Posterior cingulate gyrus (tissue), 11 donors: Measurements from ENCODE around the gene GFRA4.
A peak's percentile ranks its signal among the peaks of the same experiment; 100 is the strongest.

Experiments
- DNase-seq, 10 donors: peaks; one replicate each; pipeline versions ENCODE4 v3.0.0 to v3.0.0-alpha.2; 2020 to 2021; ENCODE audit warnings: mixed read lengths in 3 of 10
- intact Hi-C: fragments of 100-400 bp; cut with DNase I; formaldehyde crosslinking; loops from one replicate; pipeline ENCODE4 v1.15.1; 2023

GFRA4 gene

GRCh38 chr20:3677733-3678132 lies 14.5 kb upstream of the GFRA4 start:
- intact Hi-C loops = loop anchor here (5.0 to 10.0 kb wide), 2 partner anchors 90 to 407 kb away; partner anchors contain the start of gene ADISSP
- no peak for DNase-seq

- DNase-seq = no peak
- intact Hi-C loops = loop anchor here (5.0 to 10.0 kb wide), 2 partner anchors 92 to 410 kb away; partner anchors contain the start of gene ADISSP
Observed at GRCh38 chr20:3674995-3675900, 12.0 kb upstream of the GFRA4 start.

GRCh38 chr20:3674447-3674846 lies 11.2 kb upstream of the GFRA4 start:
- intact Hi-C loops = loop anchor here (10.0 kb wide), 1 partner anchor 410 kb away; no protein-coding TSS in a partner anchor
- DNase-seq = no peak

- DNase-seq = no peak
- intact Hi-C loops = loop anchor here (10.0 kb wide), 1 partner anchor 411 kb away; no protein-coding TSS in a partner anchor
Observed at GRCh38 chr20:3673221-3674070, 10.2 kb upstream of the GFRA4 start.

- intact Hi-C loops = loop anchor here (10.0 kb wide), 1 partner anchor 412 kb away; no protein-coding TSS in a partner anchor
- no peak for DNase-seq
Observed at GRCh38 chr20:3672547-3673171, 9.5 kb upstream of the GFRA4 start.

- DNase-seq = no peak
- intact Hi-C loops = loop anchor here (10.0 kb wide), 1 partner anchor 413 kb away; no protein-coding TSS in a partner anchor
Observed at GRCh38 chr20:3671986-3672546, 8.9 kb upstream of the GFRA4 start.

- no peak for DNase-seq
- intact Hi-C loops = loop anchor here (10.0 kb wide), 1 partner anchor 414 kb away; no protein-coding TSS in a partner anchor
Observed at GRCh38 chr20:3670945-3671344, 7.7 kb upstream of the GFRA4 start.

- intact Hi-C loops = loop anchor here (10.0 kb wide), 1 partner anchor 414 kb away; no protein-coding TSS in a partner anchor
- DNase-seq = no peak
Observed at GRCh38 chr20:3670511-3670910, 7.3 kb upstream of the GFRA4 start.

GRCh38 chr20:3669710-3670367 lies 6.6 kb upstream of the GFRA4 start:
- intact Hi-C loops = loop anchor here (10.0 kb wide), 1 partner anchor 415 kb away; no protein-coding TSS in a partner anchor
- DNase-seq = no peak

GRCh38 chr20:3667434-3668037 lies 4.3 kb upstream of the GFRA4 start:
- intact Hi-C loops = no loop called here
- DNase-seq = peak in 1 of 10 donors; percentile 14

GRCh38 chr20:3663858-3664257 lies 659 bp upstream of the GFRA4 start:
- DNase-seq = no peak
- intact Hi-C loops = no loop called here

- peak in 4 of 10 donors; percentile 0 to 75 (median 36) for DNase-seq
Observed at GRCh38 chr20:3661814-3662665, 1.2 kb downstream of the GFRA4 start.

GRCh38 chr20:3661060-3661813 lies 2.0 kb downstream of the GFRA4 start:
- peak in 3 of 10 donors; percentile 5 to 67 (median 39) for DNase-seq
- intact Hi-C loops = no loop called here

More at GRCh38 chr20:3661814-3662665, 1.2 kb downstream of the GFRA4 start:
- intact Hi-C loops = no loop called here

- peak in 3 of 10 donors; percentile 2 to 75 (median 63) for DNase-seq
- intact Hi-C loops = no loop called here
Observed at GRCh38 chr20:3660262-3661059, 2.7 kb downstream of the GFRA4 start.

- DNase-seq = peak in 3 of 10 donors; percentile 6 to 72 (median 63)
Observed at GRCh38 chr20:3659492-3660261, 3.5 kb downstream of the GFRA4 start.

More at GRCh38 chr20:3659492-3660261, 3.5 kb downstream of the GFRA4 start:
- intact Hi-C loops = no loop called here
